HEK293T (cell line): ENCODE data around the gene MAPK8IP2.
"Not testable (repeated sequence)": the region's sequence is repeated elsewhere in the genome, so short reads cannot be mapped to it uniquely, and the experiment has no call there.

ENCODE experiments used
- BHLHE40 ChIP-seq: fragments of 450-650 bp; IDR thresholded peaks from 2 replicates; pipeline ENCODE4 v1.6.1; 2016; ENCODE audit warnings: mild to moderate bottlenecking, moderate library complexity, borderline replicate concordance
- FOXA1 ChIP-seq: fragments of 450-650 bp; IDR thresholded peaks from 2 replicates; pipeline ENCODE4 v1.6.1; 2016; ENCODE audit warnings: mild to moderate bottlenecking
- HDGF ChIP-seq: fragments of 450-650 bp; IDR thresholded peaks from 2 replicates; pipeline ENCODE4 v1.6.1; 2017; ENCODE audit warnings: antibody characterized with exemption, borderline replicate concordance
- LEF1 ChIP-seq: fragments of 450-650 bp; IDR thresholded peaks from 2 replicates; pipeline ENCODE4 v1.6.1; 2017; ENCODE audit warnings: mild to moderate bottlenecking, borderline replicate concordance
- NFRKB ChIP-seq: fragments of 450-650 bp; IDR thresholded peaks from 2 replicates; pipeline ENCODE4 v1.6.1; 2016; ENCODE audit warnings: mild to moderate bottlenecking, moderate library complexity
- SP1 ChIP-seq: fragments of 450-650 bp; IDR thresholded peaks from 2 replicates; pipeline ENCODE4 v1.6.1; 2017
- SUZ12 ChIP-seq: fragments of 450-650 bp; IDR thresholded peaks from 2 replicates; pipeline ENCODE4 v1.6.1; 2016; ENCODE audit warnings: mild to moderate bottlenecking
- TARDBP ChIP-seq: fragments of 450-650 bp; IDR thresholded peaks from 2 replicates; pipeline ENCODE4 v1.6.1; 2016
- ZNF384 ChIP-seq: fragments of 450-650 bp; IDR thresholded peaks from 2 replicates; pipeline ENCODE4 v1.6.1; 2016
- TF ChIP-seq, protein P1 (sequence below): fragments of 450-650 bp; IDR thresholded peaks from 2 replicates; pipeline ENCODE4 v1.6.1; 2016

DNA sequence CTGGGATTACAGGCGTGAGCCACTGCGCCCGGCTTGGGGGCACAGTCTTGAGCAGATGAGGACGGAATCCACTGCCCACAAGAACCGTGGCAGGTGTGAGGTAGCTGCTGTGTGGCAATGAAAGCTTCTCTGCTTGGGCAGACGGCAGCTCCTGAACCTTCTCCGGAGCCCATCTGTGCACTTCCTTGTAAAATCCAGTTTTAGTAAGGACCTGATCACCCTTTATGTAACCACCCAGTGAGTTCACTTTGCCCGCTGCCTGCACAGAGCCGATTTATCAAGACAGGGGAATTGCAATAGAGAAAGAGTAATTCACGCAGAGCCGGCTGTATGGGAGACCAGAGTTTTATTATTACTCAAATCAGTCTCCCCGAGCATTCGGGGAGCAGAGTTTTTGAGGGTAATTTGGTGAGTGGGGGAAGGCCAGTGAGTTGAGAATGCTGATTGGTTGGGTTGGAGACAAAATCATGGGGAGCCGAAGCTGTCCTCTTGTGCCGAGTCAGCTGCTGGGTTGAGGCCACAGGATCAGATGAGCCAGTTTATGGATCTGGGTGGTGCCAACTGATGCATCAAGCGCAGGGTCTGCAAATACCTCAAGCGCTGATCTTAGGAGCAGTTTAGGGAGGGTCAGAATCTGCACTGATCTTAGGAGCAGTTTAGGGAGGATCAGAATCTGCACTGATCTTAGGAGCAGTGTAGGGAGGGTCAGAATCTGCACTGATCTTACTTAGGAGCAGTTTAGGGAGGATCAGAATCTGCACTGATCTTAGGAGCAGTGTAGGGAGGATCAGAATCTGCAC, 42.6 kb downstream of the MAPK8IP2 start:
- not testable (repeated sequence) for TF ChIP-seq TARDBP, NFRKB, SUZ12, FOXA1, ZNF384, LEF1, SP1, HDGF, BHLHE40
- TF ChIP-seq, protein P1, sequence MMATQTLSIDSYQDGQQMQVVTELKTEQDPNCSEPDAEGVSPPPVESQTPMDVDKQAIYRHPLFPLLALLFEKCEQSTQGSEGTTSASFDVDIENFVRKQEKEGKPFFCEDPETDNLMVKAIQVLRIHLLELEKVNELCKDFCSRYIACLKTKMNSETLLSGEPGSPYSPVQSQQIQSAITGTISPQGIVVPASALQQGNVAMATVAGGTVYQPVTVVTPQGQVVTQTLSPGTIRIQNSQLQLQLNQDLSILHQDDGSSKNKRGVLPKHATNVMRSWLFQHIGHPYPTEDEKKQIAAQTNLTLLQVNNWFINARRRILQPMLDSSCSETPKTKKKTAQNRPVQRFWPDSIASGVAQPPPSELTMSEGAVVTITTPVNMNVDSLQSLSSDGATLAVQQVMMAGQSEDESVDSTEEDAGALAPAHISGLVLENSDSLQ = not testable (repeated sequence)
